Measurements from ENCODE around the gene TUBGCP4.
A peak's percentile ranks its signal among the peaks of the same experiment; 100 is the strongest.

TUBGCP4 gene

DNA sequence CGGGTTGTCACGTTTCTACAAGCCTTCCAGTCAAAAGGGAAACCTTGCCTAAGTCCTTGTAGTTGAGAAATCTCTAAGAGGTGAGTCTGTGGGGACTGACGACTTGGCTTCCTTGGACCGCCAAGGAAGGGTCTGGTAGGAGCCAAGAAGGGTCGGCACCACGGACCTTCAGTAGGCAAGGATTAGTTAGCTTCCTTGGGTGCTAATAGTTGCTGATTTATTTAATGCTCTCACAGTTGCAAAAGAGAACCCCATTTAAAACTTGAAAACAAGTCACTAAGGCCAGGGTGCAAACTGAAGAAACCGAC lies 40.2 kb upstream of the TUBGCP4 start:
- no peak for DNase-seq (ENCODE audit: extremely low read depth, insufficient read length)
- 0 out of 2 replicates have a peak, but pooled peaks cover 1% of the 10 kb centered on the region for H3K36me3 ChIP-seq (ENCODE audit: control insufficient read depth, insufficient read depth, low read length)
- H3K27me3 ChIP-seq (replicated peaks; ENCODE audit: control insufficient read depth, insufficient read depth, low read length): no peaks in the 10 kb centered on the region
- peak overlapping the region; percentile 62 for H3K4me3 ChIP-seq (replicated peaks; ENCODE audit: low read depth, low read length)
- TF ChIP-seq, protein P1, sequence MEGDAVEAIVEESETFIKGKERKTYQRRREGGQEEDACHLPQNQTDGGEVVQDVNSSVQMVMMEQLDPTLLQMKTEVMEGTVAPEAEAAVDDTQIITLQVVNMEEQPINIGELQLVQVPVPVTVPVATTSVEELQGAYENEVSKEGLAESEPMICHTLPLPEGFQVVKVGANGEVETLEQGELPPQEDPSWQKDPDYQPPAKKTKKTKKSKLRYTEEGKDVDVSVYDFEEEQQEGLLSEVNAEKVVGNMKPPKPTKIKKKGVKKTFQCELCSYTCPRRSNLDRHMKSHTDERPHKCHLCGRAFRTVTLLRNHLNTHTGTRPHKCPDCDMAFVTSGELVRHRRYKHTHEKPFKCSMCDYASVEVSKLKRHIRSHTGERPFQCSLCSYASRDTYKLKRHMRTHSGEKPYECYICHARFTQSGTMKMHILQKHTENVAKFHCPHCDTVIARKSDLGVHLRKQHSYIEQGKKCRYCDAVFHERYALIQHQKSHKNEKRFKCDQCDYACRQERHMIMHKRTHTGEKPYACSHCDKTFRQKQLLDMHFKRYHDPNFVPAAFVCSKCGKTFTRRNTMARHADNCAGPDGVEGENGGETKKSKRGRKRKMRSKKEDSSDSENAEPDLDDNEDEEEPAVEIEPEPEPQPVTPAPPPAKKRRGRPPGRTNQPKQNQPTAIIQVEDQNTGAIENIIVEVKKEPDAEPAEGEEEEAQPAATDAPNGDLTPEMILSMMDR (IDR thresholded peaks at IDR 0.05; ENCODE audit: insufficient read depth, low read length, poor library complexity, severe bottlenecking): no peak

DNA sequence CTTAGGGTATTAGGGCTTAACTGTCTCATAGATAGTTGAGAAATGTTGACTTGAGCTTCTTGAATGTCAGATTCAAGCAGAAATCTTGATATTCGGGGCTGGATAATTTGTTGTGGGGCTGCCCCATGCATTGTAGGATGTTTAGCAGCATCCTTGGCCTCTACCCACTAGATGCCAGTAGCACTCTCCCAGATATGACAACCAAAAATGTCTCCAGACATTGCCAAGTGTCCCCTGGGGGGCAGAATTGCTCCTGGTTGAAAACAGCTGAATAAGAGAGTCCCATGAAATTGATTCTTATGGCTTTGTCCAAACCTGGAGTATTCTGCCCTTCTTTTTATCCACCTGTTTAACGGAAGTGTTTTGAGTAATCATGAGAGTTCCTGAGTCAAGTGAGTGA lies 24.6 kb upstream of the TUBGCP4 start:
- TF ChIP-seq, protein P1 (IDR thresholded peaks at IDR 0.05; ENCODE audit: insufficient read depth, low read length, poor library complexity, severe bottlenecking): peak; percentile 3
- H3K36me3 ChIP-seq (ENCODE audit: control insufficient read depth, insufficient read depth, low read length): peaks cover 4% of the 10 kb centered on the region
- no peaks in the 10 kb centered on the region for H3K27me3 ChIP-seq (replicated peaks; ENCODE audit: control insufficient read depth, insufficient read depth, low read length)
- no peak overlapping the region for H3K4me3 ChIP-seq (replicated peaks; ENCODE audit: low read depth, low read length)
- no peak for DNase-seq (ENCODE audit: extremely low read depth, insufficient read length)

DNA sequence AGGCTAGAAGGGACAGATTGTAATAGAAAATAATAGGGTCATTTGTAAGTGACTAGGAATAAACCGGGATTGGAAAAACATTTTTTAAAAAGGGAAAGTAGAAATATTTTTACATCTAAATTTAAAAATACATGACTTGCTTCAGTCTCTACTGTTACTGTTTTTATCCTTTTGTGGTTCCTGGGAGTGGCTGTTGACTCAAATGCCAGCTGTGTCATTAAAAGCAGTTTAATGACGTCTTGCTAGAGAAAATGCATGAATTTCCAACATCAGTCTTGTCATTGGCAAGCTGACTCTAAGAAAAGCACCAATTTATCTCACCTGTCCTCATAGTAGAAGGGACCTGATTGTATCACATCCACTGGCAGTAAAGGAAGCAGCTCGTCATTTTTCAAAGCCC lies 23.8 kb upstream of the TUBGCP4 start:
- TF ChIP-seq, protein P1 (IDR thresholded peaks at IDR 0.05; ENCODE audit: insufficient read depth, low read length, poor library complexity, severe bottlenecking): no peak
- H3K36me3 ChIP-seq (ENCODE audit: control insufficient read depth, insufficient read depth, low read length): peaks cover 6% of the 10 kb centered on the region
- H3K27me3 ChIP-seq (replicated peaks; ENCODE audit: control insufficient read depth, insufficient read depth, low read length): no peaks in the 10 kb centered on the region
- H3K4me3 ChIP-seq (replicated peaks; ENCODE audit: low read depth, low read length): no peak overlapping the region
- no peak for DNase-seq (ENCODE audit: extremely low read depth, insufficient read length)

DNA sequence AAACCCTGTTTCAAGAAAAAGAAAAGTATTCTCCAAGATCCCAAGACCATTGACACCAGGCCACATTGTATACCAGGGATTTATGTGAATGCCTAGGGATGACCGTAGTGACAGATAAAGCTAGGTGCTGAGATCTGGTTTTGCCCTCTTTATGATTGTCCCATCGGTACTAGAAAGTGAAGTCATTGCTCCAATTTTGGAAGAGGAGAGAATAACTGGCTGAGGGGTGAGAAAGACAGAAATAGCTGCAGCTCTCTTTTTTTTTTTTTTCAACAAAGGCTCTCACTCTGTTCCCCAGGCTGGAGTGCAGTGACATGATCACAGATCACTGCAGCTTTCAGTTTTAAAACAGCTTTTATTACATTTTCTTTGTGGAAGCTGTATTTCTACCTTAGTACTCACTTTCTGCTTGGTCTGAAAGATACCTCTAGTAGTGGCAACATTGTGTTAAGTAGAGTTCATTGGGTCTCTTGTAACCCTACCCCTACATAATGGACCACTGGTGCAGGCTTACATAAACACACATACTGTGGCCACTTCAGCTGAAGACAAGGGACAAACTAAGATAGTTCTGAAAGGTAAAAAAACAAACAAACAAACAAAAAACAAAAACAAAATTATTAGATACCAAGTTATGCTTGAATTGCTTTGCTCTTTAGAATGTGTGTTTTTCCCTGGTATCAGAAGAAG lies 18.1 kb upstream of the TUBGCP4 start:
- DNase-seq (ENCODE audit: extremely low read depth, insufficient read length): no peak
- Histone ChIP-seq H3K27me3 (replicated peaks; ENCODE audit: control insufficient read depth, insufficient read depth, low read length) (no peaks in the 10 kb centered on the region), H3K4me3 (replicated peaks; ENCODE audit: low read depth, low read length) (no peak overlapping the region), H3K36me3 (ENCODE audit: control insufficient read depth, insufficient read depth, low read length) (peaks cover 4% of the 10 kb centered on the region)
- TF ChIP-seq, protein P1 (IDR thresholded peaks at IDR 0.05; ENCODE audit: insufficient read depth, low read length, poor library complexity, severe bottlenecking): no peak

DNA sequence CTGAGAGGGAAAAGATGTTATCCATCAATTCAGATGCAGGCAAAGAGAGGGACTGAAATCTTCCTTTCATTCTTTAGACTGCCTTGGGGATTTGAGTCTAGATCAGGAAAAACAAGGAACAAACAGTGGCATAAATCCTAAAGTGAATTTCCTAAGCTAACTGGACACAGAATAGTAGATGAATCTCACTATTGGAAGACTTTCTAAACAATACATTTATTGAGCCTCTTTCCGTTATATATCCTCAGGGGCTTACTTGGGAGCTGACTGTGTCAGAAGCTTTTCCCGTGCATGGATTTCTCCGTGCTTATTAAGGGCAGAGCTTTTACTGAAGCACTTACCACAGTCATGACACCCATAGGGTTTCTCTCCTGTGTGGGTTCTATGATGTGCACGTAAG lies 10.1 kb upstream of the TUBGCP4 start:
- TF ChIP-seq, protein P1 (IDR thresholded peaks at IDR 0.05; ENCODE audit: insufficient read depth, low read length, poor library complexity, severe bottlenecking): no peak
- no peaks in the 10 kb centered on the region for H3K27me3 ChIP-seq (replicated peaks; ENCODE audit: control insufficient read depth, insufficient read depth, low read length)
- DNase-seq (ENCODE audit: extremely low read depth, insufficient read length): no peak
- H3K36me3 ChIP-seq (ENCODE audit: control insufficient read depth, insufficient read depth, low read length): peaks cover 13% of the 10 kb centered on the region
- no peak overlapping the region for H3K4me3 ChIP-seq (replicated peaks; ENCODE audit: low read depth, low read length)

All from GM06990 (cell line).